Activated naive CD8-positive, alpha-beta T cell treated with anti-CD3 and anti-CD28 coated beads, Interleukin-2, amount 50 U/mL, for 24 hours (primary cell): ENCODE results near the gene SELENOH.
"Not testable (repeated sequence)": the region's sequence is repeated elsewhere in the genome, so short reads cannot be mapped to it uniquely, and the experiment has no call there.

Experiments used
- ATAC-seq: fragments of 150-1000 bp; cut with Tn5 transposase; one replicate; pipeline ENCODE4 v1.10.0; 2021
- DNase-seq: peaks from one replicate; pipeline ENCODE4 v3.0.0; 2021
- H3K27ac Mint-ChIP-seq: one replicate; pipeline ENCODE4 v1.8.0; 2021; ENCODE audit warnings: mild to moderate bottlenecking, mixed read lengths
- H3K27me3 Mint-ChIP-seq: one replicate; pipeline ENCODE4 v1.8.0; 2021; ENCODE audit warnings: mixed read lengths
- H3K36me3 Mint-ChIP-seq: one replicate; pipeline ENCODE4 v1.8.0; 2021; ENCODE audit warnings: low read depth, mixed read lengths
- H3K4me1 Mint-ChIP-seq: one replicate; pipeline ENCODE4 v1.8.0; 2021; ENCODE audit warnings: mixed read lengths
- H3K4me3 Mint-ChIP-seq: one replicate; pipeline ENCODE4 v1.8.0; 2021; ENCODE audit warnings: mild to moderate bottlenecking, moderate library complexity, mixed read lengths
- H3K9me3 Mint-ChIP-seq: one replicate; pipeline ENCODE4 v1.8.0; 2021; ENCODE audit warnings: mixed read lengths

Gene SELENOH, protein sequence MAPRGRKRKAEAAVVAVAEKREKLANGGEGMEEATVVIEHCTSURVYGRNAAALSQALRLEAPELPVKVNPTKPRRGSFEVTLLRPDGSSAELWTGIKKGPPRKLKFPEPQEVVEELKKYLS

DNA sequence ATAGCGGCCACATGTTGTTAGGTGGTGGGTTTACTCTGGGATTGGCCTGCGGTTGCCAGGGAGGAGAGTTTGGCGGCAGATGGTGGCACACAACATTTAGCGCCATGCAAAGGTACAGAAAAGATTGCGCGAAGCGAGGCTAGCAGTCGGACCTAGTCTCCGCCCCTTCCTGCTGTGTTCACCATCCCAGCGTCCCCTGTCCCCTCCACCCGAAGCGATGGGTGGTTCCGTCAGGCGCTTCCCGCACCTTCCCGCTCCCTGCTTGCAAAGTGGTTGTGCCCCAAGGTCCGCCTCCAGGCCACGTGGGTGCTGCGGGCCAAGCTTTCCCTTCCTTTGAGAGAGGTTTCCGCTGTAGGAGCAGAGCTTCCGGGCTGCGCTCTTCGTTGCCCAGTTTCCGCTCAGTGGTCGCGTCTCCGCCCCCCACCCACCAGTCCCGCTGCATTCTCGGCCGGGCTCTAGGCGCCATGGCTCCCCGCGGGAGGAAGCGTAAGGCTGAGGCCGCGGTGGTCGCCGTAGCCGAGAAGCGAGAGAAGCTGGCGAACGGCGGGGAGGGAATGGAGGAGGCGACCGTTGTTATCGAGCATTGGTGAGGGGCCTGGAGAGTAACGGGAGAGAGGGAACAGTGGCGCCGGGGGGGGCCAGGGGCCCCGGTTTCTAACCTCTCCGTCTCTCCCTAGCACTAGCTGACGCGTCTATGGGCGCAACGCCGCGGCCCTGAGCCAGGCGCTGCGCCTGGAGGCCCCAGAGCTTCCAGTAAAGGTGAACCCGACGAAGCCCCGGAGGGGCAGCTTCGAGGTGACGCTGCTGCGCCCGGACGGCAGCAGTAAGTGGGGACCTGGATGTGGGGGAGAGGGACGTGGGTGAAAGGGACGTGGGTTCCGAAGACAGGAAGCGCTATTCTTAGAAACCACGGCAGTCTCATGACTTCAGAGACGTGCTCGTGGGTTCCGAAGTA lies at the start of gene SELENOH:
SELENOH (plus strand) TSS at position 360 of the 955 bp plus-strand sequence; CDS start at position 465, 105 bp downstream.
- H3K9me3 Mint-ChIP-seq = no peaks in the 10 kb centered on the region
- H3K27ac Mint-ChIP-seq = peak within 1 kb of the TSS; percentile 98
- H3K36me3 Mint-ChIP-seq = peaks cover 51% of the 10 kb centered on the region
- ATAC-seq (peak; percentile 95), DNase-seq (peak; percentile 95)
- peak within 1 kb of the TSS; percentile 98 for H3K4me3 Mint-ChIP-seq
- peaks cover 50% of the 10 kb centered on the region for H3K4me1 Mint-ChIP-seq
- no peaks in the 10 kb centered on the region for H3K27me3 Mint-ChIP-seq

DNA sequence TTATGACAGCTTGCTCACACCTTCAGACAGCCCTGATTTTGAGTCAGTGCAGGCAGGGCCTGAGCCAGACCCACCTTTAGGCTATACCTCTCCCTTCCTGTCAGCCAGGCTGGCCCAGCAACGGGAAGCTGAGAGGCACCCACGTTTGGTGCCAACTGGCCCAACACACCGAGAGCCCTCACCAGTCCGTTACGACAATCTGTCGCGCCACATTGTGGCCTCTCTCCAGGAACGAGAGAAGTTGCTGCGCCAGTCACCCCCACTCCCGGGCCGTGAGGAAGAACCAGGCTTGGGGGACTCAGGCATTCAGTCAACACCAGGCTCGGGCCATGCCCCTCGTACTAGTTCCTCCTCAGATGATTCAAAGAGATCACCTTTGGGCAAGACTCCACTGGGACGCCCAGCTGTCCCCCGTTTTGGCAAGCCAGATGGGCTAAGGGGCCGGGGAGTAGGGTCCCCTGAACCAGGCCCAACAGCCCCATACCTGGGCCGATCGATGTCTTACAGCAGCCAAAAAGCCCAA lies 42.4 kb upstream of the SELENOH start:
- H3K4me3 Mint-ChIP-seq = no peak overlapping the region
- peaks cover 39% of the 10 kb centered on the region for H3K36me3 Mint-ChIP-seq
- no peak for DNase-seq
- no peaks in the 10 kb centered on the region for H3K4me1 Mint-ChIP-seq
- H3K27ac Mint-ChIP-seq = no peak overlapping the region
- no peaks in the 10 kb centered on the region for H3K9me3 Mint-ChIP-seq
- no peaks in the 10 kb centered on the region for H3K27me3 Mint-ChIP-seq
- no peak for ATAC-seq

DNA sequence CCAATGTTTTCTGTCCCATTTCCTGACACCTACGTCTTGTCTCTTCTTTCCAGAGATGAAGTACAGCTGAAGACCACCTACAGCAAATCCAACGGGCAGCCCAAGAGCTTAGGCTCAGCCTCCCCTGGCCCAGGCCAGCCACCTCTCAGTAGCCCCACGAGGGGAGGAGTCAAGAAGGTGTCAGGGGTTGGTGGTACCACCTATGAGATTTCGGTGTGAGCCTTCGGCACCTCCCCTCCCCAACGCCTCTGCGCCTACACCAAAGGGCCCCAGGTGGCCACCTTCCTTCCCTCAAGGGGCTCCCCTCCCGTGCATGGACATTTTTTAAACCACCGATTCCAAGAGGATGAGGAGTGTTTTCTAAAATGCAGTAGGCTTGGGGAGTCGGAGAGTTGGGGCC lies 41.5 kb upstream of the SELENOH start:
- DNase-seq (no peak), ATAC-seq (no peak)
- Mint-ChIP-seq H3K36me3 (peaks cover 42% of the 10 kb centered on the region), H3K27ac (peak overlapping the region; percentile 32), H3K27me3 (no peaks in the 10 kb centered on the region), H3K4me1 (no peaks in the 10 kb centered on the region), H3K9me3 (no peaks in the 10 kb centered on the region), H3K4me3 (no peak overlapping the region)

DNA sequence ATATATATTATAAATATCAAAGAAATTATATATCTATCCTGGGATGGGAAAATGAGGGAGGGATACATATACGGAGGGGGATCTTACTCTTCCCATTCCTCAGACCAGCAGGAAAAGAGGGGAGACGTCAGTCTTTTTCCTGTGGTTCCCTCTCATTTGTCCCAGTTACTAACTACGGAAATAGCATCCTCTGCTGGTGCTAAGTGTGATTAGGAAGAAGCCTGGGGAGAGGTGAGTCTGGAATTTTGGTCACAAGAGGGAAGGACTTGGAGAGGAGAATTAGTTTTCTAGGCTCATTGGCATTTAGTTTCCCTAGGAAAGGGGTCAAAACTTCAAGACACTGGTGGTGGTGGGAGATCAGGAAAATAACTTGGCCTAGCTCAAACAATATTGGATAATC lies 40.9 kb upstream of the SELENOH start:
- no peak for ATAC-seq
- Mint-ChIP-seq H3K27ac (no peak overlapping the region), H3K9me3 (no peaks in the 10 kb centered on the region), H3K4me3 (no peak overlapping the region), H3K36me3 (peaks cover 42% of the 10 kb centered on the region), H3K27me3 (no peaks in the 10 kb centered on the region), H3K4me1 (no peaks in the 10 kb centered on the region)
- DNase-seq = no peak

DNA sequence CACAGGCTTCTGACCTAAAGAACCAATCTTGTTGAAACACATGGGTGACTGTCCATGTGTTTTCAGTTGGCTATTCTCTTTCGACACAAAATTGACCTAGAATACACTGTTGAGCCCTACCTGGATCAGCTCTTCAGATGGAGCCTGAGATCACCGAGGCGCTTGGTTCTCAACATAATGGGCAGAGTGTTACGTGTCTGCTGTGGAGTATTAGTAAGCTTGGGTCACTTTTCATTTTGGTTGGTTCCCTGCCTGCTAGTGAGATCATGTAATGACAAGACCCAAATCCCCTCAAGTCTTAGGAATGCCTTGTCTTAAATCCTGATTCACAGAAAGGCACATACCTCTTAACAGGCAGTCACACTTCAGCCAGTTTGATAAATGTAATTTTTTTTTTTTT lies 38.0 kb upstream of the SELENOH start:
- H3K4me1 Mint-ChIP-seq = peaks cover 4% of the 10 kb centered on the region
- H3K27ac Mint-ChIP-seq = peak overlapping the region; percentile 59
- H3K4me3 Mint-ChIP-seq = no peak overlapping the region
- no peaks in the 10 kb centered on the region for H3K27me3 Mint-ChIP-seq
- ATAC-seq (no peak), DNase-seq (no peak)
- peaks cover 33% of the 10 kb centered on the region for H3K36me3 Mint-ChIP-seq
- H3K9me3 Mint-ChIP-seq = no peaks in the 10 kb centered on the region

DNA sequence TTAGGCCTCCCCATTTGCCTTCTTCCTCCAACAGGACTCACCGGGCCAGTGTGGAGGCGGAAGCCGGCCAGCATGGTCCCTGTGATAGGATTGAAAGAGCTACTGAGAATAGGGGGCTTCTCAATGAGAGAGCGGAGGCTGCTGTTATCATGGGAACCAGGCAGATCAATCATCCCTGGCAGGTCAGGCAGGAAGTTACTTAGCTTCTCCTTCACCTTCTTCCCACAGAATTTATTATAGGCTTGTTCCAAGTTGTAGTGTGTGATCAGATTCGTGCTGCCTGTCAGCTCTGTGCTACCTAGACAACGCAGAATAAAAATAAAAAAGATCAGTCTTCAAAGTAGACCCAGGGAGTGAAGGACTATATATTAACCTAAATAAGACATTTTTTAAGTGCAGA lies 36.4 kb upstream of the SELENOH start:
- no peak overlapping the region for H3K27ac Mint-ChIP-seq
- DNase-seq (no peak), ATAC-seq (no peak)
- no peaks in the 10 kb centered on the region for H3K9me3 Mint-ChIP-seq
- peaks cover 23% of the 10 kb centered on the region for H3K36me3 Mint-ChIP-seq
- H3K4me3 Mint-ChIP-seq = no peak overlapping the region
- H3K27me3 Mint-ChIP-seq = no peaks in the 10 kb centered on the region
- peaks cover 8% of the 10 kb centered on the region for H3K4me1 Mint-ChIP-seq

DNA sequence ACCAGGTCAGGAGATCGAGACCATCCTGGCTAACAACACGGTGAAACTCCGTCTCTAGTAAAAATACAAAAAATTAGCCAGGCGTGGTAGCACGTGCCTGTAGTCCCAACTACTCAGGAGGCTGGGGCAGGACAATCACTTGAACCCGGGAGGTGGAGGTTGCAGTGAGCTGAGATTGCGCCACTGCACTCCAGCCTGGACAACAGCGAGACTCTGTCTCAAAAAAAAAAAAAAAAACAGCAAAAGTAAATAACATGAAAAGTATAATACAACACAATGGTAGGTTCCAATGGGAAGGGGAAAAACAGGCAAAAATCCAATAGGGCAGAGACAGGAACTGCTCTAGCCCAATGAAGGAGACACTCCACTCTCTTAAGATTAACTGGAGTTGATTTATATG lies 35.9 kb upstream of the SELENOH start:
- H3K36me3 Mint-ChIP-seq = peaks cover 19% of the 10 kb centered on the region
- not testable (repeated sequence) for H3K4me3 Mint-ChIP-seq, H3K9me3 Mint-ChIP-seq, ATAC-seq, DNase-seq, H3K27ac Mint-ChIP-seq, H3K27me3 Mint-ChIP-seq
- H3K4me1 Mint-ChIP-seq = peaks cover 12% of the 10 kb centered on the region

DNA sequence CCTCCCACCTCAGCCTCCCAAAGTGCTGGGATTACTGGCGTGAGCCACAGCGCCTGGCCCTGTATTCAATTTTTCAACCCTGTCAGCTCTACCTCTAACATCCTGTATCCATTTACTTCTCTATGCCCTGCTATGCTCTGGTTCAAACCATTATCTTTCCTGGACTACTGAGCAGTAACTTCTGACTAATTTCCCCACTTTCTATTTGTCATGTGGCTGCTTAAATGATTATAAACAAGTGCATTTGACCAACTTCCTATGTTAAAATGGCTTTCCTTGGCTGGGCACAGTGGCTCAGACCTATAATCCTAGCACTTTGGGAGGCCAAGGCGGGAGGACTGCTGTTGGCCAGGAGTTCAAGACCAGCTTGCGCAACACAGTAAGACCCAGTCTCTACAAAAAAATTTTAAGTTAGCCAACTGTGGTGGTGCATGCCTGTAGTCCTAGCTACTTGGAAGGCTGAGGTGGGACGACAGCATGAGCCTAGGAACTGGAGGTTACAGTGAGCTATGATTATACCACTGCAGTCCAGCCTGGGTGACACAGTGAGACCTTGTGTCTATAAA lies 31.4 kb upstream of the SELENOH start:
- ATAC-seq = no peak
- no peak overlapping the region for H3K4me3 Mint-ChIP-seq
- peaks cover 43% of the 10 kb centered on the region for H3K4me1 Mint-ChIP-seq
- H3K27me3 Mint-ChIP-seq = no peaks in the 10 kb centered on the region
- no peaks in the 10 kb centered on the region for H3K9me3 Mint-ChIP-seq
- peak overlapping the region; percentile 52 for H3K27ac Mint-ChIP-seq
- H3K36me3 Mint-ChIP-seq = peaks cover 9% of the 10 kb centered on the region
- no peak for DNase-seq

DNA sequence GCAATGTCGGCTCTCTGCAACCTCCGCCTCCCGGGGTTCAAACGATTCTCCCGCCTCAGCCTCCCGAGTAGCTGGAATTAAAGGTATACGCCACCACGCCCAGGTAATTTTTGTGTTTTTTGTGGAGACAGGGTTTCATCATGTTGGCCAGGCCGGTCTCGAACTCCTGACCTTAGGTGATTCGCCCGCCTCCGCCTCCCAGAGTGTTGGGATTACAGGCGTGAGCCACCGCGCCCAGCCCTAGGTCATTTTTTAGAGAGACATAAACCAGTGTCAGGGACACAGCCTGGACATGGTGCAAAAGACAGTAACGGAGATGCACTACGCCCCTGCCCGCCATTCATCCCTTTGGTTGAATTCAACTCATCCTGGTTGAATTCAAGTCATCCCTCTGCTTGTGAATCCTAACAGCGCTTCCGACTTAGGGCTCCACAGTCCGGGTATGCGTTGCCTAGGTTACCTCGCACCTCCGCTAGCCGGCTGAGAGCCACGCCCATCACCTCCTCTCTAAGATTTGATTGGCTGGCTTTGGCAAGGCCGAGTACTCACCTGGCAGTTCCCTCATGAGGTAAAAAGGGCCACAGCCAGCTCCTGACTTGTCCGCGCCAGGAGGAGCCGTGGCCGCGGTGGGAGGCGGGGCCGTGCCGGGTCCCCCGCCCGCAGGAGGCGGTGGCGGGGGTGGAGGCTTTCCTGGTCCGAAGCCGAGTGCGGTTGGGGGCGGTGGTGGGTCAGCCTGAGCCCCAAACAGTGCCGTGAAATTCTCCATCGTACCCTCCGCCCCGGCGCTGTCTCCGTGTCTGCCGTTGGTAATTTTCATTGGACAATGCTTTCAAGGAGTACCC lies 29.7 kb upstream of the SELENOH start, which contains the start of gene MED19:
MED19 (minus strand) TSS at position 802 of the 842 bp plus-strand sequence; CDS start at position 766, 36 bp downstream.
- peak within 1 kb of the TSS; percentile 96 for H3K27ac Mint-ChIP-seq
- peaks cover 11% of the 10 kb centered on the region for H3K36me3 Mint-ChIP-seq
- ATAC-seq (peak; percentile 51), DNase-seq (peak; percentile 73)
- H3K4me3 Mint-ChIP-seq = peak within 1 kb of the TSS; percentile 99
- H3K27me3 Mint-ChIP-seq = no peaks in the 10 kb centered on the region
- no peaks in the 10 kb centered on the region for H3K9me3 Mint-ChIP-seq
- peaks cover 45% of the 10 kb centered on the region for H3K4me1 Mint-ChIP-seq

DNA sequence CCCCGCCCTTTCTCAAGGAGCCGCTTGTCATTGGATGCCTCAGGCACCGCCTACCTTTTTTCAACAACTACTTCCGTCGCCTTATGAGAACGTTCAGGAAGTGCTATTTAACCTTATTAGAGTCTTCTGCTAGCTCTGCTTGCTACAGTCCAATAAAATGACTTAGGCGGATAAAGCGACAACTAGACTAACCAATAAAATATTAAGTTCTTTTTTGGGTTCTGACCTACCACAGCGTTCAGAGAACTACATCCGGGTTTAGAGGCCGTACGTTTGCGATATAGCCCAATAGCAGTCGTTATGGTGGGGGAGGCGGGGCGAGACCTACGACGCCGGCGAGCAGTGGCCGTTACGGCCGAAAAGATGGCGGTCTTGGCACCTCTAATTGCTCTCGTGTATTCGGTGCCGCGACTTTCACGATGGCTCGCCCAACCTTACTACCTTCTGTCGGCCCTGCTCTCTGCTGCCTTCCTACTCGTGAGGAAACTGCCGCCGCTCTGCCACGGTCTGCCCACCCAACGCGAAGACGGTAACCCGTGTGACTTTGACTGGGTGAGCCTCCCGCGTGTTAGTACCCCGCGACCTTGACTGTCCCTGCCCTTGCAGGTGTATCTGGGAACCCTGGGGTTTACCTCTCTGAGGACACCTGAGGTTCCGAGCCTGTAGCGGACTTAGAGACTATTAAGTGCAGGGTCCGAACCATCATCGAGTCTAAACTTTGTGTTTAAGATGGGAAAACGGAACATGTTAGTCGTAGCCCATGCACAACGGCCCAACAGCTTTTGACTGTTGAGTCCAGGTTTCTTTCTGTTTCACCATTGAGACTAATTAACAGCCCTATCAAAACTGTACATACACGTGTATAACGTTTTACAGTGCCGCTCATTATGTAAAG lies 28.8 kb upstream of the SELENOH start, which contains the start of gene TMX2:
TMX2 (plus strand) TSS at position 338 of the 895 bp plus-strand sequence; CDS start at position 364, 26 bp downstream.
- H3K36me3 Mint-ChIP-seq = peaks cover 11% of the 10 kb centered on the region
- H3K27me3 Mint-ChIP-seq = no peaks in the 10 kb centered on the region
- ATAC-seq (peak; percentile 97), DNase-seq (peak; percentile 90)
- no peaks in the 10 kb centered on the region for H3K9me3 Mint-ChIP-seq
- H3K4me3 Mint-ChIP-seq = peak within 1 kb of the TSS; percentile 99
- peak within 1 kb of the TSS; percentile 96 for H3K27ac Mint-ChIP-seq
- peaks cover 45% of the 10 kb centered on the region for H3K4me1 Mint-ChIP-seq

DNA sequence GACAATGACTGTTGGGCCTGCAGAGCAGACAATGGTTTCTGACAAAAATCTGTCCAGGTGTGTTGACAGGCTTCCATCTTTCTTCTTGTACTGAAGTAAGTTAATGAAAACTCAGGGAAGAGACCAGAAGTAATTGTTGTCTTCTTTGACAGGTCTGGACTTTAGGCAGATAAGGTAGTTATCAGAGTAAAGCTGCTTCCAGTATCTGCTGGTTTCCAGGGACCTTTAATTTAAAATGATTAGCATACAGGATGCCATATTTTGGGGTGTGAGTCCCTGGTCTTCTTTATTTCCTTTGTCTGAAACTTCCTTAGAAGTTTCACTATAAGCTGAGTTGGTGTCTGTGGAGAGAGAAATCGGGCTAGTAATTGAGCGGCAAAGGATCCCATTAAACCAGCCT lies 27.5 kb upstream of the SELENOH start:
- Mint-ChIP-seq H3K36me3 (peaks cover 15% of the 10 kb centered on the region), H3K4me3 (peak overlapping the region; percentile 99), H3K27me3 (no peaks in the 10 kb centered on the region), H3K4me1 (peaks cover 39% of the 10 kb centered on the region), H3K27ac (peak overlapping the region; percentile 96), H3K9me3 (no peaks in the 10 kb centered on the region)
- no peak for DNase-seq
- no peak for ATAC-seq

DNA sequence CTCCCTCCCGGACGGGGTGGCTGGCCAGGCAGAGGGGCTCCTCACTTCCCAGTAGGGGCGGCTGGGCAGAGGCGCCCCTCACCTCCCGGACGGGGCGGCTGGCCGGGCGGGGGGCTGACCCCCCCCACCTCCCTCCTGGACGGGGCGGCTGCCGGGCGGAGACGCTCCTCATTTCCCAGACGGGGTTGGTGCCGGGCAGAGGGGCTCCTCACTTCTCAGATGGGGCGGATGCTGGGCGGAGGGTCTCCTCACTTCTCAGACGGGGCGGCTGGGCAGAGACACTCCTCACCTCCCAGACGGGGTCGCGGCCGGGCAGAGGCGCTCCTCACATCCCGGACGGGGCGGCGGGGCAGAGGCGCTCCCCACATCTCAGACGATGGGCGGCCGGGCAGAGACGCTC lies 24.6 kb upstream of the SELENOH start:
- H3K27ac Mint-ChIP-seq, DNase-seq, H3K9me3 Mint-ChIP-seq, ATAC-seq, H3K27me3 Mint-ChIP-seq, H3K4me3 Mint-ChIP-seq: not testable (repeated sequence)
- Mint-ChIP-seq H3K4me1 (peaks cover 21% of the 10 kb centered on the region), H3K36me3 (peaks cover 20% of the 10 kb centered on the region)

DNA sequence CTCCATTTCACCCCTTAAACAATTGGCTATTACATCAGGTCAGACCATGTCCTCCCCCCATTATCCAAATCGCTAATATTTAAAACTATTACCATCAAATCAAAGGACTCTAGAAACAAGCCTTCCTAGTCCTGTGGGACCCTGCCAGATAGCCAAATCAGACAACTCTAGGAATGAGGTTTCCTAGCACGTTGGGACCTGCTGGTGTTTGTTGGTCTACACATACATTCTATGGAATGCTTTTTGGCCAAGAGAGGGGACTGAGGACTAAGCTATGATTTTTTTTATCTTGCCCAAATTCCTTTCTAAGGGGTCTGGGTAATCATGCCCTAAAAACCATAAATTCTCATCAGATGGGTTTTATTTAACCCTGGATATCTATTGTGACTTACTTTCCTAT lies 14.1 kb upstream of the SELENOH start:
- no peaks in the 10 kb centered on the region for H3K27me3 Mint-ChIP-seq
- DNase-seq (no peak), ATAC-seq (no peak)
- H3K4me1 Mint-ChIP-seq = peaks cover 7% of the 10 kb centered on the region
- no peak overlapping the region for H3K27ac Mint-ChIP-seq
- peaks cover 14% of the 10 kb centered on the region for H3K36me3 Mint-ChIP-seq
- H3K9me3 Mint-ChIP-seq = no peaks in the 10 kb centered on the region
- no peak overlapping the region for H3K4me3 Mint-ChIP-seq
